Astrocyte of the spinal cord (primary cell): ENCODE measurements around the gene ILK.
A peak's percentile ranks its signal among the peaks of the same experiment; 100 is the strongest.

Experiments
- DNase-seq: peaks from one replicate; pipeline ENCODE4 v3.0.0; 2011; ENCODE audit warnings: low read depth, low spot score
- H3K4me3 ChIP-seq: 2 replicates; pipeline ENCODE4 v1.5.1; 2011; ENCODE audit warnings: low read depth, mild to moderate bottlenecking, low read length, moderate library complexity
- in situ Hi-C: cut with HindIII; loops from 2 replicates; pipeline ENCODE4 v1.10.0; 2017; ENCODE audit warnings: low sequenced_read_pairs
- TF ChIP-seq, protein P1 (sequence below): IDR thresholded peaks from 2 replicates; pipeline ENCODE4 v1.5.1; 2012; ENCODE audit warnings: low read depth, mild to moderate bottlenecking, low read length, inconsistent platforms

Gene ILK

DNA sequence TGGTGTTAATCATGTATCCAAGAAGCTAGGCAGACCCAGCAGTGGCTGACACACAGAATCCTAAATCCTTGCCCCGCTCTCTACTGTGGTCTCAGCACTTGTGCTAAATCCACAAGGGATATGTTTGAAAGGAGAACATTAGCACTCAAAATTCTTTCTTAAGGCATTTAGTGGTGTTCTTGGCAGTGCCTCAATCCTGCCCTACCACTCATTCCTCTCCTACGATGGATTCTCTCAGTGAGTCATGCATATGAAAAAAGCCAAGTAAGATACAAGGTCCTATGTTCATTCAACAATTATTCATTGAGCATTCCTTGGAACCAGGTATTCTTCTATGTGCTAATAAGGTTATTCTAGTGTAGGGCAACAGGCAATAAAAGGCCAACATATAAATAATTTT is 31.4 kb upstream of the ILK start:
- in situ Hi-C loops, result no loop called here
- TF ChIP-seq, protein P1, sequence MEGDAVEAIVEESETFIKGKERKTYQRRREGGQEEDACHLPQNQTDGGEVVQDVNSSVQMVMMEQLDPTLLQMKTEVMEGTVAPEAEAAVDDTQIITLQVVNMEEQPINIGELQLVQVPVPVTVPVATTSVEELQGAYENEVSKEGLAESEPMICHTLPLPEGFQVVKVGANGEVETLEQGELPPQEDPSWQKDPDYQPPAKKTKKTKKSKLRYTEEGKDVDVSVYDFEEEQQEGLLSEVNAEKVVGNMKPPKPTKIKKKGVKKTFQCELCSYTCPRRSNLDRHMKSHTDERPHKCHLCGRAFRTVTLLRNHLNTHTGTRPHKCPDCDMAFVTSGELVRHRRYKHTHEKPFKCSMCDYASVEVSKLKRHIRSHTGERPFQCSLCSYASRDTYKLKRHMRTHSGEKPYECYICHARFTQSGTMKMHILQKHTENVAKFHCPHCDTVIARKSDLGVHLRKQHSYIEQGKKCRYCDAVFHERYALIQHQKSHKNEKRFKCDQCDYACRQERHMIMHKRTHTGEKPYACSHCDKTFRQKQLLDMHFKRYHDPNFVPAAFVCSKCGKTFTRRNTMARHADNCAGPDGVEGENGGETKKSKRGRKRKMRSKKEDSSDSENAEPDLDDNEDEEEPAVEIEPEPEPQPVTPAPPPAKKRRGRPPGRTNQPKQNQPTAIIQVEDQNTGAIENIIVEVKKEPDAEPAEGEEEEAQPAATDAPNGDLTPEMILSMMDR, result no peak
- H3K4me3 ChIP-seq, result no peak overlapping the region
- peak; percentile 82 for DNase-seq

DNA sequence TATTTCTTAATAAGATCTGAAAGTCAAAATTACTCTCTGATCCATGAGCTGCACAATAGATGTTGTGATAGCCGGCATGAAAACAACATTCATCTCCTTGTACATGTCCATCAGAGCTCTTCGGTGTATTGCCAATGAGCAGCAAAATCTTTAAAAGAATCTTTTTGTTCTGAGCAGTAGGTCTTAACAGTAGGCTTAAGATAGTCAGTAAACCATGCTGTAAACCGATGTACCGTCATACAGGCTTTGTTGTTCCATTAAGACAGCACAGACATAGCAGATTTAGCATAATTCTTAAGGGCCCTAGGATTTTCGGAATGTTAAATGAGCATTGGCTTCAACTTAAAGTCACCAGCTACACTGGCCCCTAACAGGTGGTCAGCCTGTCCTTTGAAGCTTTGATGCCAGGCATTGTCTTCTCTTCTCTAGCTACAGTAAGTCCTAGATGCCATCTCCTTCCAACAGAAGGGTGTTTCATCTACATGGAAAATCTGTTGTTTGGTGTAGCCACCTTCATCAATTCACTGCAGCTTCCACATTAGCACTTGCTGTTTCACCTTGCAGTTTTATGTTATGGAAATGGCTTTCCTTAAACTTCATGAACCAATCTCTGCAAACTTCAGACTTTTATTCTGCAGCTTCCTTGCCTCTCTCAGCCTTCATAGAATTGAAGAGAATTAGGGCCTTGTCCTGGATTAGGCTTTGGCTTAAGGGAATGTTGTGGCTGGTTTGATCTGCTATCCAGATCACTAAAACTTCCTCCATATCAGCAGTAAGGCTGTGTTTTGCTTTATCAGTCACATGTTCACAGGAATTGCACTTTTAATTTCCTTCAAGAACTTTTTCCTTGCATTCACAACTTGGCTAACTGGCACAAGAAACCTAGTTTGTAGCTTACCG is 28.5 kb upstream of the ILK start:
- TF ChIP-seq, protein P1, result no peak
- in situ Hi-C loops, result no loop called here
- DNase-seq, result no peak
- no peak overlapping the region for H3K4me3 ChIP-seq

DNA sequence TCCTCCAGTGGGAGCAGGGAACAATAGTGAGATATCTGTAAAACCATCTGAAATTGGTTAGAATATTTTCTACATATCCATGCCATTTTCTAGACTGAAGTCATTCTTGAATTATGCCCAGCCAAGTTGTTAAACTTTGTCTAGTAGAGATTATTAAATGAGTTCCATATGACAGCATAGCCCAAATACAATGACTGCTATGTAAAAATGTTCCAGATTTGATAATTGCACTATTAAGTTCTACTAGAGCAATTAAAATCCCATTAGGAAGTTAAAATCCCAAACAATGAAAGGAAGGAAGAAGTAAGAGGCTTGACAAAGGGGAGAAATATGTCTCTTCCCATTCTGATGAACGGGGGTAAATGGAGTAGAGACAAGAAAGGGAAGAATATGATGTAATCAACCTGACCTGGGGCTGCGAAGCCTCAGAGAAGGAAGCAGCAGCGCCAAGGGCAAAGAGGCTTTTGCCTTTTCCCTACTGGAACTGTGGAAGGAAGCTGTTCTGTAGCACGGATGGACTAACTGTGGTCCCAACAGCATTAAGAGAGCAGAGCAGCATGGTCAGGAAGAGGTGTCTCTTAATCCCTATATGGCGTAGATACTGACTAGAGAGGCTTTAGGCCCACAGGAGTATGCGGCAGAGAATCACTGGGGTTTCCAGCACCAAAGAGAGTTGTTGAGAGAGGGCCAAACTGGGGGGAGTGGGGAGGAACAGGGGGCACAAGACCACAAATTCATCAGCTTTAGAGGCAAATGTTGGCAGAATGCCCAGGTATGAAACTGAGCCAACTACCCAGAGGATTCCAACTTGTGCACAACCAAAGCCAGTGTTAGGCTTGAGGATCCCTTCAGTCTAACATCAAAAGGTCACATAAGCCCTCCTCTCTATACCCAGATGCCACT is 26.9 kb upstream of the ILK start:
- in situ Hi-C loops, result no loop called here
- TF ChIP-seq, protein P1, result no peak
- peak; percentile 82 for DNase-seq
- H3K4me3 ChIP-seq, result no peak overlapping the region

DNA sequence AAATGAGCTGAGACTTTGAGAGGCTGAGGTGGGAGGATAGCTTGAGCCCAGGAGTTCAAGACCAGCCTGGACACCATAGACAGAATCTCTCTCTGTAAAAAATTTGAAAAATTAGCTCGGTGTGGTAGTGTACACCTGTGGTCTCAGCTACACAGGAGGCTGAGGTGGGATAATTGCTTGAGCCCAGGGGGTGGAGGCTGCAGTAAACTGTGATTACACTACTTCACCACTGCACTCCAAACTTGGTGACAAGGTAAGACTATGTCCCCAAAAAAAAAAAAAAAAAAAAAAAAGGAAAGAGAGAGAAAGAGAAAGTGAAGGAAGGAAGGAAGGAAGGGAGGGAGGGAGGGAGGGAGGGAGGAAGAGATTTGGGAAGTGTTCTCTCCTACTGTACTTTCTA is 25.4 kb upstream of the ILK start:
- no peak overlapping the region for H3K4me3 ChIP-seq
- DNase-seq, result no peak
- in situ Hi-C loops, result no loop called here
- TF ChIP-seq, protein P1, result no peak

DNA sequence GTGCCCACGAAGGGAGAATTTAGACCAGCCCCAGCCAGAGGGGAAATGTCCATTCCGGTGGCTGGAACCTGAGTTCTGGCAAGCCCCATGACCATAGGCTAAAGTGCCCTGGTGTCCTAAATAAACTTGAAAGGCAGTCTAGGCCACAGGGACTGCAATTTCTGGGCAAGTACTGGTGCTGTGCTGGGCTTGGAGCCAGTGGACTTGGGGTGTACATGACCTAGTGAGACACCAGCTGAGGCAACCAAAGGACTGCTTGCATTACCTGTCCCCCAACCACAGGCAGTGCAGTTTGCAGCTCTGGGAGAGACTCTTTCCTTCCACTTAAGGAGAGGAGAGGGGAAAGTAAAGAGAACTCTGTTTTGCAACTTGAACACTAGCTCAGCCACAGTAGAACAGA is 23.9 kb upstream of the ILK start:
- no peak overlapping the region for H3K4me3 ChIP-seq
- TF ChIP-seq, protein P1, result no peak
- in situ Hi-C loops, result no loop called here
- no peak for DNase-seq

DNA sequence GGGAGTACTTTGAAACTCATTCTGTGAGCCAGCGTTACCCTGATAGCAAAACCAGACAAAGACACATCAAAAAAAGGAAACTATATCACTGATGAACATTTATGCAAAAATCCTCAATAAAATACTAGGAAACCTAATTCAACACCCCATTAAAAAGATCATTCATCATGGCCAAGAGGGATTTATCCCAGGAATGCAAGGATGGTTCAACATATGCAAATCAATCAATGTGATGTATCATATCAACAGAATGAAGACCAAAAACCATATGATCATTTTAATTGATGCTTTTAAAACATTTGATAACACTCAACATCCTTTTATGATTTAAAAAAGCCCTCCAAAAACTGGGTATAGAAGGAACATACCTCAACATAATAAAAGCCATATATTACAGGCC is 20.0 kb upstream of the ILK start:
- in situ Hi-C loops, result no loop called here
- DNase-seq, result no peak
- H3K4me3 ChIP-seq, result no peak overlapping the region
- TF ChIP-seq, protein P1, result no peak
